ENCODE results near the gene DAG1.

DAG1 gene

GRCh38 chr3:49519916-49520385 lies 49.9 kb downstream of the DAG1 start:
- POLR2A ChIA-PET (ENCODE audit: low non-redundant PET) = no interaction called here
- TF ChIP-seq CTCF (conservative IDR thresholded peaks at IDR 0.05; ENCODE audit: low read depth) = no peak
- CTCF ChIA-PET = interaction anchor here (0.6 kb wide), 2 partner anchors 784 to 1201 kb away, joined by 3 read pairs; no protein-coding TSS in a partner anchor
- DNase-seq (ENCODE audit: low spot score) = no peak
- H3K27ac ChIP-seq = no peak overlapping the region

- peak overlapping the region; percentile 80 for H3K27ac ChIP-seq
- DNase-seq (ENCODE audit: low spot score) = no peak
- POLR2A ChIA-PET (ENCODE audit: low non-redundant PET) = no interaction called here
- no peak for TF ChIP-seq CTCF (conservative IDR thresholded peaks at IDR 0.05; ENCODE audit: low read depth)
- CTCF ChIA-PET = interaction anchor here (1.7 kb wide), 1 partner anchor 16 kb away, joined by 6 read pairs; no protein-coding TSS in a partner anchor
These were observed 54.0 kb downstream of the DAG1 start for GRCh38 chr3:49523756-49524747.

- no peak for TF ChIP-seq CTCF (conservative IDR thresholded peaks at IDR 0.05; ENCODE audit: low read depth)
- ChIA-PET POLR2A (ENCODE audit: low non-redundant PET) (no interaction called here), CTCF (interaction anchor here (0.6 to 1.0 kb wide), 2 partner anchors 10 to 51 kb away, joined by 3 to 6 read pairs; no protein-coding TSS in a partner anchor)
- no peak overlapping the region for H3K27ac ChIP-seq
- DNase-seq (ENCODE audit: low spot score) = no peak
These were observed 59.5 kb downstream of the DAG1 start for GRCh38 chr3:49529567-49529966.

GRCh38 chr3:49530231-49530630 lies 60.2 kb downstream of the DAG1 start:
- CTCF ChIA-PET = interaction anchor here (0.6 kb wide), 2 partner anchors 9 to 52 kb away, joined by 3 to 4 read pairs; no protein-coding TSS in a partner anchor
- H3K27ac ChIP-seq = no peak overlapping the region
- TF ChIP-seq CTCF (conservative IDR thresholded peaks at IDR 0.05; ENCODE audit: low read depth) = no peak
- no peak for DNase-seq (ENCODE audit: low spot score)
- POLR2A ChIA-PET (ENCODE audit: low non-redundant PET) = no interaction called here

- ChIA-PET POLR2A (ENCODE audit: low non-redundant PET) (no interaction called here), CTCF (no interaction called here)
- H3K27ac ChIP-seq = no peak overlapping the region
- TF ChIP-seq CTCF (conservative IDR thresholded peaks at IDR 0.05; ENCODE audit: low read depth) = no peak
- no peak for DNase-seq (ENCODE audit: low spot score)
These were observed 60.6 kb downstream of the DAG1 start for GRCh38 chr3:49530701-49531100.

- H3K27ac ChIP-seq = no peak overlapping the region
- no peak for DNase-seq (ENCODE audit: low spot score)
- CTCF ChIA-PET = interaction anchor here (0.6 kb wide), 1 partner anchor 141 kb away, joined by 6 read pairs; no protein-coding TSS in a partner anchor
- no peak for TF ChIP-seq CTCF (conservative IDR thresholded peaks at IDR 0.05; ENCODE audit: low read depth)
- POLR2A ChIA-PET (ENCODE audit: low non-redundant PET) = no interaction called here
These were observed 61.2 kb downstream of the DAG1 start for GRCh38 chr3:49531218-49531617.

All from RWPE1 (cell line).